ENCODE results near the gene TMC3. TPM values are rescaled to one million over a fixed set of nuclear protein-coding genes. Genes with fewer than 3 reads are reported as not detected.

Gene TMC3
- total RNA-seq, 1 donor from 2014 or later, result not detected

DNA sequence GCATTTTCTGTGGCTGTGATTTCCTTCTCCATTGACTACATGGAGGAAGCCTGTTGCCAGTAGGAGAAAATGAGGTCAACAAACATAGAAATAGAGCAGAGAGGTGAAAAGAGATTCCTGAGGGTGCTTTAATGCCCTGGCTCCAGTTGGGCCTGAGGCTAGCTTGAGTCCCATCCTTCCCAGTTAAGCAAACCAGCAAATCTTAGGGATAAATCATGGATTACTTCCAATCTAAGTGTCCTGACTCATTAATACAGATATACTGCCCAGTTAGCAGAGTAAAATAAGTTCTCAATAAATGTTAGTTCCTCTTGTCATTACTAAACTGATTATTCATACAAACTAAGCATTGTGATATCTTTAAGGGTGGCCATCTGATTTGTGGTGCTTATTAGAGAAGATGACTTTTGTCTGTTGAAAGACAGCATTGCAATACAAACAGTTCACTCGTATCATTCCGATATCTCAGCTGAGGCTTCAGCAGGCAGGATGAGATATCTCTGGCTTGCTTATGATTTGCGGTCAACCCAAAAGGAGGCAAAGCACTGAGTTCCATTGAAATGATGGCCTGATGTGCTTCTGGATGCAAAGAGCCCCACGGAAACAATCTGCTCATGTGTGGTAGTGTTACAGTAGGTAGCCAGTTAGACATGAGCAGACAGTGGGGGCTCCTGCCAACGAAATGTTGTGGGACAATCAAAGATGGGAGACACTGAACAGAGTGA, 43.5 kb downstream of the TMC3 start:
- H3K36me3 ChIP-seq (ENCODE audit: control insufficient read depth, insufficient read depth, low read length), result no peaks in the 10 kb centered on the region
- H3K27me3 ChIP-seq (ENCODE audit: control insufficient read depth, insufficient read depth, low read length), result no peaks in the 10 kb centered on the region
- no peak overlapping the region for H3K4me3 ChIP-seq (ENCODE audit: low read depth, low read length)
- TF ChIP-seq CTCF (IDR thresholded peaks at IDR 0.05; ENCODE audit: insufficient read depth, low read length, poor library complexity, severe bottlenecking), result no peak
- DNase-seq (ENCODE audit: low read depth), result no peak

DNA sequence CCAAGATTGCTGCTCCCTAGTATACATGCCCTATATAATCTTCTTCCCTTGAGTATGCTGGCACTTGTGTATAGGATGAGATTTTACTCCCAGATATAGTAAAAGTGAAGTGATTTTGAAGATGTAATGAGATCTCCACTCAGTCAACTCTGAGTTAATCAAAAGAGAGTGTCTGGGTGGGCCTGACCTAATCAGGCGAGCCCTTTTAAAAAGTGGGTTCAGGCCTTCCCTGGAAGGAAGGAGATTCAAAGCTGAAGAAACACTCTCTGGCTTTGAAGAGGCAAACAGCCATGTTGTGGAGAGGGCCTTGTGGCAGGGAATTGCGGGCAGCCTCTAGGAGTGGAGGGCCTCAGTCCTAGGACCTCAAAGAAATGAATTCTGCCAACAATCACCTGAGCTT, 44.6 kb downstream of the TMC3 start:
- H3K27me3 ChIP-seq (ENCODE audit: control insufficient read depth, insufficient read depth, low read length), result no peaks in the 10 kb centered on the region
- no peaks in the 10 kb centered on the region for H3K36me3 ChIP-seq (ENCODE audit: control insufficient read depth, insufficient read depth, low read length)
- no peak for TF ChIP-seq CTCF (IDR thresholded peaks at IDR 0.05; ENCODE audit: insufficient read depth, low read length, poor library complexity, severe bottlenecking)
- DNase-seq (ENCODE audit: low read depth), result no peak
- H3K4me3 ChIP-seq (ENCODE audit: low read depth, low read length), result no peak overlapping the region

DNA sequence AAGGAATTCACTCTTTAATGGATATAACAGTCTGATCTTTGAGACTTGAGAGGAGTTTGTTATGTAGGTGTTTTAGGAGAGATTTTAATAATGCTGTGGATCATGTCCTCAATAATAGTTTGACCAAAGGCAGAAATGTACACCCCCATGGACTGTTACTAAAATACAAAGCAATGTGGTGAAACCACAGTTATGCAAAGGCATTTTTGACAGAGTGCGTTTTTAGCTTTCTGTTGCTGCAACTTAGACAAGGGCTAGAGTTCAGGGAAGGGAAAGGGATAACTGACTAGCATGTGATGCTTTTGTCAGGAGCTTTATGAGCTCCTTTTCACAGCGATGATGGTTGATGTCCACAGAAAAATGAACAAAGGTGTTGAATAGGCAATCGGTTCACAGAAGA, 46.5 kb downstream of the TMC3 start:
- no peaks in the 10 kb centered on the region for H3K36me3 ChIP-seq (ENCODE audit: control insufficient read depth, insufficient read depth, low read length)
- TF ChIP-seq CTCF (IDR thresholded peaks at IDR 0.05; ENCODE audit: insufficient read depth, low read length, poor library complexity, severe bottlenecking), result no peak
- no peak overlapping the region for H3K4me3 ChIP-seq (ENCODE audit: low read depth, low read length)
- H3K27me3 ChIP-seq (ENCODE audit: control insufficient read depth, insufficient read depth, low read length), result no peaks in the 10 kb centered on the region
- no peak for DNase-seq (ENCODE audit: low read depth)

DNA sequence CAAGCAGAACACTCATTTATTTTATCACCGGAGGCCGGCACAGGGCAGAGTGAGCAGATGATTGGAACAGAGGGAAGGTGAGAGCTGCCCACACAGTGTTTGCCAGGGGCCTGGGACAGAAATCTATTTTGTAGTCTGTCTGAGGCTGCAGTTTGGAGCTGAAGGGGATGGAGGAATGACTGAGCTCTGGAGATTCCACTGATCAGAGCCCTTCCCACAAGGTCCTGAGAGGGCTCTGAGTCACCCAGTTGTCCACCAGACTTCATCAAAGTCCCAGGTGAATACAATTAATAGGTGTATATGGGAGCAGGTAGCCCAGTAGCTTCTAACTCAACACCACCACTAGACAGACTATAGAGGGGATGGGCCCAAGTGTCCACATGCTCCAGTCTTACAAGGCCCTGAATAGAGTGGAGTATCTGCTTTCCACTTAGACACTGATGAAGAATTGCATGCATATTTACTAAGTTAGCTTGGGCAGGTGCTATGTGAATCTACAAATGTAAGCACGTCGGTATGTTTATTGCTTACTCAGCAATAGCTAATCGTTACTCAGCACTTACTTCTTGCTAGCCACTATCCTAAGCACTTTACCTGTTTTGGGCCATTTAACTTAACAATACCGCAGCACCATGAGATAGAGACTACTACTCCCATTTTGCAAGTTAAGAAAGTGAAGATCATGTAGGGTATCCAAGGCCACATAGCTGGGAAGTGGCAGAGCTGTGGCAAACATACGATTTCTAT, 47.4 kb downstream of the TMC3 start:
- DNase-seq (ENCODE audit: low read depth), result no peak
- no peaks in the 10 kb centered on the region for H3K27me3 ChIP-seq (ENCODE audit: control insufficient read depth, insufficient read depth, low read length)
- no peak overlapping the region for H3K4me3 ChIP-seq (ENCODE audit: low read depth, low read length)
- TF ChIP-seq CTCF (IDR thresholded peaks at IDR 0.05; ENCODE audit: insufficient read depth, low read length, poor library complexity, severe bottlenecking), result no peak
- H3K36me3 ChIP-seq (ENCODE audit: control insufficient read depth, insufficient read depth, low read length), result no peaks in the 10 kb centered on the region

GRCh38 chr15:81323944-81324881, 49.8 kb downstream of the TMC3 start, which contains the start of gene STARD5:
Gene STARD5 (minus strand): TSS chr15:81324141. CDS start chr15:81324099, 42 bp downstream.
- H3K36me3 ChIP-seq (ENCODE audit: control insufficient read depth, insufficient read depth, low read length), result no peaks in the 10 kb centered on the region
- DNase-seq (ENCODE audit: low read depth), result peak; percentile 86
- TF ChIP-seq CTCF (IDR thresholded peaks at IDR 0.05; ENCODE audit: insufficient read depth, low read length, poor library complexity, severe bottlenecking), result no peak
- H3K4me3 ChIP-seq (ENCODE audit: low read depth, low read length), result peak within 1 kb of the TSS; percentile 73
- H3K27me3 ChIP-seq (ENCODE audit: control insufficient read depth, insufficient read depth, low read length), result no peaks in the 10 kb centered on the region

Data from kidney epithelial cell (primary cell).